Measurements from ENCODE around the gene GRAMD1B. TPM values are rescaled to one million over a fixed set of nuclear protein-coding genes. Genes with fewer than 3 reads are reported as not detected.

GRAMD1B gene
- total RNA-seq, 2 donors from 2014 or later, result 3.1 to 3.8 TPM

DNA sequence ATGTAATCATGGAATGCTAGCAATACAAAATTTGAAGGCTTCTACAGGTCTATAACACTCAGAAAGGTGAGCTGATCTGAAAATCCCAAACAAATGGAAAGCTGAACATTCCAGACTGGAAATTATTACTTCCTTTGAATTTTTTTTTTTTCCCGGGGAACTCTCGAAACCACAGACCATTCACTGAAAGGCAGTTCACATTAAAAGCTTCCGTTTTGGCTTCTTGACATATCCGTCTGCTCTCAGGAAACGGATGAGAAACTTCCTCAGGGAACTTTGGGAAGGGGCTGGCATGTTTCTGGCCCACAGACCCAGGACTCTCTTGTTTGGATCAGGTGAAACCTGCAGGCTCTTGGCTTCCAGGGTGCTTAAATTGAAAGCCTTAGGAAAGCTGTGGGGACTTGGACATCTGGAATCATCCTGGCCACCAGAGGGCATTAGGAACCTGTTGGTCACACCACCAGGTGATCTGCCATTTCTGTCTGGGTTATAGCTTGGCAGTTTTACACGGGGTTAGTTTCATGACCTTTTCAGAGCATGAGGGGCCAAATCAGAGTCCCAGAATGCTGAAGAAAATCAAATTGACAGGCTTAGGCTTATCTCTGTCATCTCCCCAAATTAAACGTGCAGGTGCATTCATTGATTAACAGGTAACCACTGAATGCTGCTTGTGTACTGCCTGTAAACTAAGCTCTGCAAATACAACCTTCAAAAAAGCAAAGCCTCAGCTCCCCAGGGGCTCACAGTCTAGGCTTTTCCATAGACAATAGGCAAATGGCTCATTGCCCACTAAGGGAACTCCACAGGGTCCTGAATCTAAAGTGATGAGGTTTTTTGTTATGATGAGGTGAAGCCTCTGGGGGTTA lies 22.7 kb upstream of the GRAMD1B start:
- DNase-seq (ENCODE audit: low spot score), result no peak
- H3K36me3 ChIP-seq, result no peaks in the 10 kb centered on the region
- H3K27me3 ChIP-seq, result no peaks in the 10 kb centered on the region
- H3K4me3 ChIP-seq, result no peak overlapping the region
- H3K27ac ChIP-seq, result no peak overlapping the region
- TF ChIP-seq, protein P1, sequence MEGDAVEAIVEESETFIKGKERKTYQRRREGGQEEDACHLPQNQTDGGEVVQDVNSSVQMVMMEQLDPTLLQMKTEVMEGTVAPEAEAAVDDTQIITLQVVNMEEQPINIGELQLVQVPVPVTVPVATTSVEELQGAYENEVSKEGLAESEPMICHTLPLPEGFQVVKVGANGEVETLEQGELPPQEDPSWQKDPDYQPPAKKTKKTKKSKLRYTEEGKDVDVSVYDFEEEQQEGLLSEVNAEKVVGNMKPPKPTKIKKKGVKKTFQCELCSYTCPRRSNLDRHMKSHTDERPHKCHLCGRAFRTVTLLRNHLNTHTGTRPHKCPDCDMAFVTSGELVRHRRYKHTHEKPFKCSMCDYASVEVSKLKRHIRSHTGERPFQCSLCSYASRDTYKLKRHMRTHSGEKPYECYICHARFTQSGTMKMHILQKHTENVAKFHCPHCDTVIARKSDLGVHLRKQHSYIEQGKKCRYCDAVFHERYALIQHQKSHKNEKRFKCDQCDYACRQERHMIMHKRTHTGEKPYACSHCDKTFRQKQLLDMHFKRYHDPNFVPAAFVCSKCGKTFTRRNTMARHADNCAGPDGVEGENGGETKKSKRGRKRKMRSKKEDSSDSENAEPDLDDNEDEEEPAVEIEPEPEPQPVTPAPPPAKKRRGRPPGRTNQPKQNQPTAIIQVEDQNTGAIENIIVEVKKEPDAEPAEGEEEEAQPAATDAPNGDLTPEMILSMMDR (IDR thresholded peaks at IDR 0.05), result peak; percentile 32 to 71
- no peaks in the 10 kb centered on the region for H3K9me3 ChIP-seq
- peaks cover 0 to 16% of the 10 kb centered on the region in 2 donors for H3K4me1 ChIP-seq

DNA sequence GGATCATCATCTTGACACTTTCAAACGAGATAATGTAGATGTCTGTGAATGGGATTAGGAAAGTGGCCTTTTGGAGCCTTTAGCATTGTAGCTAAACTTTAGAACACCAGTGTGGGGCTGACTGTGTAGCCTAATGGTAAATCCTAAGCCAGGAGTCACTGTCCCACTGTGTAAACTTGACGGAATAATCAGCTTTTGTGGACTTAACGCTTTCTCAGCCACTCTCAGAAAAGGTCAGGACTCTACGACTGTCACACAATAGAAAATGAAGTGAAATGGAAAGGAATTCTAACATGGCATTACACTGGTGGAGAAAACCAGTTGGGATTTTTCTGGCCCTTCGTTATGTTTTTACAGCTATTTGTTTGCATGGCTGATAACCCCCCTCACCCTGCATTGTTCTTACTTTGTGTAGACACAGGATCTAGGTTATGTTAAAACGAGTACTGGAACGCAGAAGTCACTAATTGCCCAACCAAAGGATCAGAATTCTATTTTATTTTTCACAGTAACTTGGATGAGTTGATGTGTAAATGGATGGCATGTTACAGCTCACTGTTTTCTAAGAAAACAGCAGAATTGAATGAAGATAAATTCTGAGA lies 22.0 kb upstream of the GRAMD1B start:
- H3K4me1 ChIP-seq, result peaks cover 0 to 16% of the 10 kb centered on the region in 2 donors
- TF ChIP-seq, protein P1 (IDR thresholded peaks at IDR 0.05), result no peak
- no peaks in the 10 kb centered on the region for H3K36me3 ChIP-seq
- no peaks in the 10 kb centered on the region for H3K27me3 ChIP-seq
- no peak overlapping the region for H3K27ac ChIP-seq
- H3K9me3 ChIP-seq, result no peaks in the 10 kb centered on the region
- H3K4me3 ChIP-seq, result no peak overlapping the region
- no peak for DNase-seq (ENCODE audit: low spot score)

DNA sequence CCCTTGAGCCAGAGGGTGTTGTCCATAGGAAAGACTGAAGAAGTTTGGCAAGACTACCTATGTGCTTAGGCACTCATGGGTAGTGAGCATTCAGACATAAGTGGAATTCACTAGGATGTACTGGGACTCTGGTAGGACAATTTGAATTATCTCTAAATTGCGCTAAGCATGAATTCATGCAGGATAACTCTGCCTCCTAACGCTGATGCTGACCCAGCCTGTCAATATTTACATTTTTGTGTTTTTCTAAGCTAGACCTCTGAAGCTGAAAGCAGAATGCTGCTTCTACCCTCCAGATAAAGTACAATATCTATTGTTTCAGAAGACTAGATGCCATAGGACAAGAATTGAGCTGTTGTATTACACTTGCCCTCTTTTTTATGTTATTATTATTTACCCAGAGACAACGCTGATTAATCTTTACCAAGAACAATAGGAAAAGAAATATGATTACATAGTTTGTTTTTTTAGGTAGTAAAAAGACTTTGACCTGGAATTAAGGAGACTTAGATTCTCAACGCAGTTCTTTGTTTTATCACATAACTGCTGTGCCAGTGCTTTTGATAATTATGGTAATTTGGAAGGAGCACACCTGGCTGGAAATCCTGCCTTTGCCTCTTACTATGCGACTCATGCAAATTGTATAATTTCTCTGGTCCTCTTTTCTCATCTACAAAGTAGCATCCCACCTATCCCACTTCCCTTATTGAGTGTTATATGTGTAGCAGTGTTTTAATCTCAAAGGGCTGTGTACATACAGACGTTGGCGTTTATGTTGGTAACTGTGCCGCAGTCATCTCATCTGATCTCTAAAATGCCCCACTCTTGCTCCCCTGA lies 21.2 kb upstream of the GRAMD1B start:
- Histone ChIP-seq H3K36me3 (no peaks in the 10 kb centered on the region), H3K27me3 (no peaks in the 10 kb centered on the region), H3K4me1 (peaks cover 0 to 16% of the 10 kb centered on the region in 2 donors), H3K27ac (no peak overlapping the region), H3K4me3 (no peak overlapping the region), H3K9me3 (no peaks in the 10 kb centered on the region)
- TF ChIP-seq, protein P1 (IDR thresholded peaks at IDR 0.05), result no peak
- DNase-seq (ENCODE audit: low spot score), result no peak

DNA sequence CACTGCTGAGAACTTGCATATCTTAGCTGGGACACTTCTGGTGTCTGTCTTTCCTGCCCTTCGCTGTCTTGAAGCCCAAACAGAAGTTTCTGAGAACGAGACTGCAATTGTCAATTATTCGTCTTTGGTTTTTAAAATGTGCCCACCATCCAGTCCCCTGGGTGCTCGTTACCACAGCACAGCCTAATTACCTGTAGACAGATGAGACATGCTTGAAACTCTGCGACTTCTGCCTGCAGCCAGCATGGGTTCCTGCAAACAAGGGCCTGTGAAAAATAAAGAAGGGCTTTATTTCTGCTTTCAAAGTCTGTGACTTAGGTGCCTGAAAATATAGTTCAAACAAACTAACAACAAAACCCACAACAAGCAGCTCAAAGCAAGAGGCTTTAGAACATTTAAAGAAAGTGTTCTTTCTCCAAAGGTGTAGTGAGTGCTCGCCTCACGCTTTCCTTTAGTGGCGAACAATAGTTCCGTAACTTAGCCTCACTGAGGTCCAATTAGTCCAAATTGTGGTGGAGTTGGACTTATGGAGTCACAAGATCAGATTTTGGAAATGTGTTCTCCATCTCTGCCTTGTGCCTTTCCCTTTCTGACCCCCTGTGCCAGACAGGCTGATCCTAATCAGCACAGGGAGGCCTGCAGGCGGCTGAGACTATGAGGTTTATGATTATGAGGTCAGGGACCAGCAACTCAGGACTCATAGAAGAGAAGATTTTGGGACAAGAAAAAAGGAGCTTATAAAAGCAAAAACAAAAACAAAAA lies 20.4 kb upstream of the GRAMD1B start:
- TF ChIP-seq, protein P1 (IDR thresholded peaks at IDR 0.05), result no peak
- H3K4me3 ChIP-seq, result no peak overlapping the region
- no peak overlapping the region for H3K27ac ChIP-seq
- no peaks in the 10 kb centered on the region for H3K9me3 ChIP-seq
- no peaks in the 10 kb centered on the region for H3K36me3 ChIP-seq
- no peak for DNase-seq (ENCODE audit: low spot score)
- H3K4me1 ChIP-seq, result peaks cover 0 to 13% of the 10 kb centered on the region in 2 donors
- no peaks in the 10 kb centered on the region for H3K27me3 ChIP-seq

DNA sequence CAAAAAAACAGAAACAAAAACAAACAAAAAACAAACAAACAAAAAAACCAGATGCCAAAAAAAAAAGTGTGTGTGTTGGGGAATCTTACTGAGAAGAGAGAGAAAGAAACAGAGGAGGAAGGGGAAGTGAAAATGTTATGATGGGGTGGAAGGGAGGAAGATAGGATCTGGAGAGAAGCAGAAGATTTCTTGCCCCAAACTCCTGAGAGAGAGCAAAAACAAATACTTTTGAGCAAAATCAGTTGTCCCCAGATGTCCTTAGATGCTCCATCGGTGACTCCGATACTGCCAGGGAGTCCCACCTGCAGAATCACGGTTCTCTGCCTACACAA lies 19.9 kb upstream of the GRAMD1B start:
- no peaks in the 10 kb centered on the region for H3K9me3 ChIP-seq
- DNase-seq (ENCODE audit: low spot score), result no peak
- no peaks in the 10 kb centered on the region for H3K27me3 ChIP-seq
- TF ChIP-seq, protein P1 (IDR thresholded peaks at IDR 0.05), result no peak
- no peaks in the 10 kb centered on the region for H3K36me3 ChIP-seq
- H3K27ac ChIP-seq, result no peak overlapping the region
- peaks cover 0 to 9% of the 10 kb centered on the region in 2 donors for H3K4me1 ChIP-seq
- H3K4me3 ChIP-seq, result no peak overlapping the region

Measured in right atrium auricular region (tissue), 2 donors.